Neuronal stem cell (in vitro differentiated cells): ENCODE results near the gene STAG2.

Experiments
- DNase-seq: peaks from one replicate; pipeline ENCODE4 v3.0.0-alpha.2; 2013; ENCODE audit warnings: low spot score
- H2AFZ ChIP-seq: one replicate; pipeline ENCODE4 v1.6.1; 2013; ENCODE audit warnings: mild to moderate bottlenecking, low read length, inconsistent platforms
- H2AK5ac ChIP-seq: 2 replicates; pipeline ENCODE4 v1.6.1; 2013; ENCODE audit warnings: low read depth, mild to moderate bottlenecking, inconsistent platforms, low read length, moderate library complexity, mixed read lengths
- H2BK120ac ChIP-seq: 2 replicates; pipeline ENCODE4 v1.6.1; 2013; ENCODE audit warnings: low read depth, mild to moderate bottlenecking, inconsistent platforms, low read length, moderate library complexity, mixed read lengths
- H2BK12ac ChIP-seq: one replicate; pipeline ENCODE4 v1.6.1; 2013; ENCODE audit warnings: low read length, inconsistent platforms
- H2BK15ac ChIP-seq: 2 replicates; pipeline ENCODE4 v1.6.1; 2013; ENCODE audit warnings: mild to moderate bottlenecking, low read length, inconsistent platforms, mixed read lengths
- H2BK5ac ChIP-seq: one replicate; pipeline ENCODE4 v1.6.1; 2013; ENCODE audit warnings: inconsistent platforms, mild to moderate bottlenecking, low read length, moderate library complexity
- H3K14ac ChIP-seq: one replicate; pipeline ENCODE4 v1.6.1; 2013; ENCODE audit warnings: low read length, inconsistent platforms
- H3K18ac ChIP-seq: 2 replicates; pipeline ENCODE4 v1.6.1; 2013; ENCODE audit warnings: low read length, inconsistent platforms
- H3K23ac ChIP-seq: 2 replicates; pipeline ENCODE4 v1.6.1; 2013; ENCODE audit warnings: low read depth, mild to moderate bottlenecking, mixed read lengths, low read length, inconsistent platforms; ENCODE audit not compliant: poor library complexity
- H3K27ac ChIP-seq: replicated peaks from 3 replicates; pipeline ENCODE4 v1.5.1; 2013; ENCODE audit warnings: low read length, inconsistent platforms
- H3K27me3 ChIP-seq, 3 experiments: 2 replicates each; pipeline ENCODE4 v1.6.1; 2013; ENCODE audit warnings: low read length in 3 of 3, mild to moderate bottlenecking in 2 of 3, inconsistent platforms in 1 of 3, low read depth in 1 of 3, mixed read lengths in 1 of 3, moderate library complexity in 1 of 3; ENCODE audit not compliant: control insufficient read depth in 3 of 3, insufficient read depth in 3 of 3
- H3K36me3 ChIP-seq, 2 donors: replicated peaks in 1 of 2; 2 replicates each; pipeline ENCODE4 v1.6.1; 2013; ENCODE audit warnings: low read length in 2 of 2; ENCODE audit not compliant: control insufficient read depth in 2 of 2, insufficient read depth in 2 of 2
- H3K4ac ChIP-seq: 2 replicates; pipeline ENCODE4 v1.6.1; 2013; ENCODE audit warnings: inconsistent platforms, mild to moderate bottlenecking, low read length, moderate library complexity
- H3K4me1 ChIP-seq, 2 donors: 1 replicate in 1 of 2; 2 replicates in 1 of 2; pipeline ENCODE4 v1.6.1; 2013; ENCODE audit warnings: low read length in 2 of 2, low read depth in 1 of 2; ENCODE audit not compliant: control insufficient read depth in 2 of 2, insufficient read depth in 1 of 2
- H3K4me2 ChIP-seq: one replicate; pipeline ENCODE4 v1.6.1; 2013; ENCODE audit warnings: mild to moderate bottlenecking, low read length, inconsistent platforms; ENCODE audit not compliant: insufficient read depth, poor library complexity, severe bottlenecking
- H3K4me3 ChIP-seq, 2 donors: 2 replicates each; pipeline ENCODE4 v1.5.1; 2013; ENCODE audit warnings: low read length in 2 of 2, mild to moderate bottlenecking in 2 of 2, inconsistent platforms in 1 of 2, moderate library complexity in 1 of 2
- H3K79me1 ChIP-seq: one replicate; pipeline ENCODE4 v1.6.1; 2013; ENCODE audit warnings: low read depth, mild to moderate bottlenecking, inconsistent platforms, low read length, moderate library complexity
- H3K9ac ChIP-seq: one replicate; pipeline ENCODE4 v1.6.1; 2013; ENCODE audit warnings: mild to moderate bottlenecking, low read depth, low read length, inconsistent platforms; ENCODE audit not compliant: poor library complexity
- H3K9me3 ChIP-seq, 2 donors: replicated peaks in 1 of 2; 2 replicates each; pipeline versions ENCODE3 to v1.6.1; 2013; ENCODE audit warnings: low read length in 2 of 2, mild to moderate bottlenecking in 2 of 2, inconsistent platforms in 1 of 2, low read depth in 1 of 2, mixed read lengths in 1 of 2, moderate library complexity in 1 of 2; ENCODE audit not compliant: control insufficient read depth in 2 of 2, insufficient read depth in 1 of 2
- H4K8ac ChIP-seq: one replicate; pipeline ENCODE4 v1.6.1; 2013; ENCODE audit warnings: low read depth, mild to moderate bottlenecking, inconsistent platforms, low read length, moderate library complexity
- H4K91ac ChIP-seq: one replicate; pipeline ENCODE4 v1.6.1; 2013; ENCODE audit warnings: low read length, low read depth, mild to moderate bottlenecking, inconsistent platforms; ENCODE audit not compliant: poor library complexity
- WGBS, 2 donors: extraction: QIAGEN DNeasy Blood & Tissue Kit; methylation state at CpG; one replicate each; pipeline ENCODE4 v1.1.7; 2013; ENCODE audit warnings: missing lambda C conversion rate in 2 of 2, mixed read lengths in 1 of 2; ENCODE audit not compliant: insufficient read length in 2 of 2, insufficient replicate concordance in 1 of 2; ENCODE audit errors: extremely low coverage in 2 of 2; 5-methylcytosine and 5-hydroxymethylcytosine counted together

STAG2 gene

GRCh38 chrX:123965712-123966111, 4.2 kb downstream of the STAG2 start:
- H2BK15ac ChIP-seq: no peak overlapping the region
- no peak overlapping the region for H2BK12ac ChIP-seq
- H4K91ac ChIP-seq: no peak overlapping the region
- no peak for DNase-seq
- H3K18ac ChIP-seq: no peak overlapping the region
- H3K14ac ChIP-seq: no peak overlapping the region
- no peaks in the 10 kb centered on the region for H3K27me3 ChIP-seq
- WGBS, 2 donors: no CpG with 5 or more reads among the region's 6 CpGs
- H2AFZ ChIP-seq: no peak overlapping the region
- H2BK120ac ChIP-seq: no peak overlapping the region
- no peak overlapping the region for H2BK5ac ChIP-seq
- no peak overlapping the region for H3K4me2 ChIP-seq
- no peaks in the 10 kb centered on the region for H3K9me3 ChIP-seq
- no peak overlapping the region for H2AK5ac ChIP-seq
- H3K4me3 ChIP-seq: no peak overlapping the region
- H3K79me1 ChIP-seq: peaks cover 2% of the 10 kb centered on the region
- no peak overlapping the region for H3K27ac ChIP-seq
- no peak overlapping the region for H4K8ac ChIP-seq
- no peak overlapping the region for H3K23ac ChIP-seq
- H3K4ac ChIP-seq: no peak overlapping the region
- no peak overlapping the region for H3K9ac ChIP-seq
- peaks cover 0 to 4% of the 10 kb centered on the region in 2 donors for H3K36me3 ChIP-seq
- H3K4me1 ChIP-seq: no peaks in the 10 kb centered on the region

GRCh38 chrX:123967497-123967896, 6.0 kb downstream of the STAG2 start:
- Histone ChIP-seq H3K4me3 (no peak overlapping the region), H3K9ac (no peak overlapping the region), H2BK120ac (no peak overlapping the region), H3K23ac (no peak overlapping the region), H2AFZ (no peak overlapping the region), H3K27ac (no peak overlapping the region), H3K4me2 (no peak overlapping the region), H4K8ac (no peak overlapping the region), H2BK12ac (no peak overlapping the region), H3K18ac (no peak overlapping the region), H4K91ac (no peak overlapping the region), H3K79me1 (peaks cover 2% of the 10 kb centered on the region), H3K36me3 (peaks cover 0 to 4% of the 10 kb centered on the region in 2 donors), H3K4ac (no peak overlapping the region), H2BK5ac (no peak overlapping the region), H3K14ac (no peak overlapping the region), H2AK5ac (no peak overlapping the region), H3K27me3 (no peaks in the 10 kb centered on the region), H2BK15ac (no peak overlapping the region), H3K4me1 (no peaks in the 10 kb centered on the region), H3K9me3 (no peaks in the 10 kb centered on the region)
- WGBS, 2 donors: no CpG with 5 or more reads among the region's 7 CpGs
- no peak for DNase-seq

GRCh38 chrX:123968383-123969050, 7.0 kb downstream of the STAG2 start:
- no peak overlapping the region for H3K27ac ChIP-seq
- no peak overlapping the region for H2AK5ac ChIP-seq
- no peak overlapping the region for H3K4ac ChIP-seq
- H3K14ac ChIP-seq: no peak overlapping the region
- no peak overlapping the region for H2BK12ac ChIP-seq
- H2AFZ ChIP-seq: no peak overlapping the region
- no peak overlapping the region for H3K18ac ChIP-seq
- H4K91ac ChIP-seq: no peak overlapping the region
- no peak overlapping the region for H3K23ac ChIP-seq
- H2BK120ac ChIP-seq: no peak overlapping the region
- no peak overlapping the region for H3K4me3 ChIP-seq
- DNase-seq: no peak
- H3K79me1 ChIP-seq: no peaks in the 10 kb centered on the region
- H4K8ac ChIP-seq: no peak overlapping the region
- H3K36me3 ChIP-seq: peaks cover 0 to 4% of the 10 kb centered on the region in 2 donors
- H3K27me3 ChIP-seq: no peaks in the 10 kb centered on the region
- H3K9ac ChIP-seq: no peak overlapping the region
- no peak overlapping the region for H2BK5ac ChIP-seq
- no peaks in the 10 kb centered on the region for H3K9me3 ChIP-seq
- no peak overlapping the region for H3K4me2 ChIP-seq
- no peak overlapping the region for H2BK15ac ChIP-seq
- H3K4me1 ChIP-seq: no peaks in the 10 kb centered on the region
- no CpG with 5 or more reads among the region's 5 CpGs for WGBS, 2 donors

- no peak for DNase-seq
- Histone ChIP-seq H3K23ac (no peak overlapping the region), H3K27me3 (no peaks in the 10 kb centered on the region), H3K4me2 (no peak overlapping the region), H4K91ac (no peak overlapping the region), H3K9me3 (no peaks in the 10 kb centered on the region), H2AFZ (no peak overlapping the region), H3K27ac (no peak overlapping the region), H3K36me3 (peaks cover 0 to 4% of the 10 kb centered on the region in 2 donors), H3K79me1 (no peaks in the 10 kb centered on the region), H3K14ac (no peak overlapping the region), H2BK15ac (no peak overlapping the region), H3K9ac (no peak overlapping the region), H3K4me3 (no peak overlapping the region), H2BK5ac (no peak overlapping the region), H3K4ac (no peak overlapping the region), H2BK120ac (no peak overlapping the region), H3K4me1 (no peaks in the 10 kb centered on the region), H2AK5ac (no peak overlapping the region), H4K8ac (no peak overlapping the region), H2BK12ac (no peak overlapping the region), H3K18ac (no peak overlapping the region)
- WGBS, 2 donors: no CpG with 5 or more reads among the region's 5 CpGs
Observed at GRCh38 chrX:123971982-123972381, 10.5 kb downstream of the STAG2 start.
